ENCODE results near the gene RHBDL2. TPM values are rescaled to one million over a fixed set of nuclear protein-coding genes. Genes with fewer than 3 reads are reported as not detected.

Gene RHBDL2
- total and polyA plus RNA-seq, 2 of the 13 experiments (the other 11 are each of a cell fraction or from before 2014, with no cell fraction given), result 3.3 to 5.4 TPM

- TF ChIP-seq HNF1A (IDR thresholded peaks at IDR 0.05; ENCODE audit: low read depth) (no peak), HNF1A (CRISPR knock-in tag; IDR thresholded peaks at IDR 0.05; ENCODE audit: borderline replicate concordance) (no peak; the same call in 1 of the 2 replicates), ZXDC (CRISPR knock-in tag; IDR thresholded peaks at IDR 0.05) (no peak), MTERF4 (CRISPR knock-in tag; IDR thresholded peaks at IDR 0.05) (peak; percentile 90; the same call in 1 of the 2 replicates), GATAD2A (CRISPR knock-in tag; IDR thresholded peaks at IDR 0.05) (peak; percentile 39; the same call in 1 of the 2 replicates), ZNF407 (CRISPR knock-in tag; IDR thresholded peaks at IDR 0.05; ENCODE audit: not compliant biosample characterization) (peak; percentile 55), ZNF574 (CRISPR knock-in tag; IDR thresholded peaks at IDR 0.05) (peak; percentile 74)
These were observed 81.8 kb downstream of the RHBDL2 start, which contains the start of gene RRAGC (continued) for GRCh38 chr1:38859561-38860453.
